HG03432 (cell line): ENCODE results near the gene CREBL2.
A peak's percentile ranks its signal among the peaks of the same experiment; 100 is the strongest.

Experiments used
- ATAC-seq: cut with Tn5 transposase; IDR thresholded peaks from one replicate; pipeline ENCODE4 v1.9.1; 2021; ENCODE audit warnings: mild to moderate bottlenecking, moderate library complexity; ENCODE audit not compliant: unreplicated experiment

CREBL2 gene

GRCh38 chr12:12671850-12672660, 60.4 kb downstream of the CREBL2 start:
- ATAC-seq = no peak

GRCh38 chr12:12673296-12673695, 61.6 kb downstream of the CREBL2 start:
- peak; percentile 74 for ATAC-seq

- ATAC-seq = no peak
Observed at GRCh38 chr12:12676605-12677004, 64.9 kb downstream of the CREBL2 start.

GRCh38 chr12:12681061-12681765, 69.5 kb downstream of the CREBL2 start:
- no peak for ATAC-seq

GRCh38 chr12:12682284-12682683, 70.6 kb downstream of the CREBL2 start:
- ATAC-seq = no peak

GRCh38 chr12:12683136-12683697, 71.5 kb downstream of the CREBL2 start:
- ATAC-seq = no peak

- ATAC-seq = no peak
Observed at GRCh38 chr12:12683725-12684124, 72.0 kb downstream of the CREBL2 start.

- no peak for ATAC-seq
Observed at GRCh38 chr12:12684375-12685106, 72.9 kb downstream of the CREBL2 start.

GRCh38 chr12:12685305-12685704, 73.6 kb downstream of the CREBL2 start:
- ATAC-seq = no peak

- ATAC-seq = no peak
Observed at GRCh38 chr12:12686472-12686871, 74.8 kb downstream of the CREBL2 start.

GRCh38 chr12:12686925-12687324, 75.2 kb downstream of the CREBL2 start:
- ATAC-seq = no peak

- ATAC-seq = no peak
Observed at GRCh38 chr12:12689647-12690300, 78.1 kb downstream of the CREBL2 start.

GRCh38 chr12:12691549-12691948, 79.9 kb downstream of the CREBL2 start:
- ATAC-seq = peak; percentile 33

- ATAC-seq = peak; percentile 32
Observed at GRCh38 chr12:12693111-12693671, 81.5 kb downstream of the CREBL2 start.
